A673 (cell line): Measurements from ENCODE around the gene CTNNBL1. TPM values are rescaled to one million over a fixed set of nuclear protein-coding genes. Genes with fewer than 3 reads are reported as not detected.

ENCODE experiments used
- BruUV-seq: library from RNA; stranded (reverse); fragments of 400-500 nt; replicated peaks from 2 replicates; lab custom pipeline; 2021; lab: Mats Ljungman, UMichigan
- CTCF ChIA-PET: fragments of 300-600 bp; sonication (Branson Sonifier 250); formaldehyde crosslinking; loops from one replicate; lab custom pipeline; 2022; ENCODE audit warnings: antibody characterized with exemption; lab: Charles Lee
- POLR2A ChIA-PET: fragments of 300-600 bp; sonication (Branson Sonifier 250); formaldehyde crosslinking; loops from one replicate; lab custom pipeline; 2022; ENCODE audit warnings: antibody characterized with exemption; ENCODE audit not compliant: low non-redundant PET; lab: Charles Lee
- DNase-seq: peaks from one replicate; pipeline ENCODE4 v3.0.0-alpha.2; 2015; ENCODE audit warnings: low spot score
- H3K27ac ChIP-seq: fragments of 200-600 bp; sonication (generic); 2 replicates; pipeline ENCODE4 v1.5.1; 2016; ENCODE audit warnings: mixed run types, low read depth, mild to moderate bottlenecking, mixed read lengths, antibody characterized with exemption, low read length; ENCODE audit not compliant: poor library complexity, severe bottlenecking
- H3K27me3 ChIP-seq: fragments of 200-600 bp; sonication (generic); replicated peaks from 2 replicates; pipeline ENCODE4 v1.6.1; 2017; ENCODE audit warnings: mixed run types, low read depth, mild to moderate bottlenecking, mixed read lengths, antibody characterized with exemption, low read length; ENCODE audit not compliant: insufficient read depth, poor library complexity
- H3K36me3 ChIP-seq: fragments of 200-600 bp; sonication (generic); 2 replicates; pipeline ENCODE4 v1.6.1; 2016; ENCODE audit warnings: mixed run types, mild to moderate bottlenecking, mixed read lengths, antibody characterized with exemption, low read length; ENCODE audit not compliant: insufficient read depth, poor library complexity, severe bottlenecking
- H3K4me1 ChIP-seq: fragments of 200-600 bp; sonication (generic); 2 replicates; pipeline ENCODE4 v1.6.1; 2017; ENCODE audit warnings: mixed run types, mild to moderate bottlenecking, mixed read lengths, antibody characterized with exemption, low read length; ENCODE audit not compliant: insufficient read depth, poor library complexity, severe bottlenecking
- H3K4me3 ChIP-seq: fragments of 200-600 bp; sonication (generic); 2 replicates; pipeline ENCODE4 v1.5.1; 2016; ENCODE audit warnings: low read depth, mixed run types, mild to moderate bottlenecking, mixed read lengths, low read length; ENCODE audit not compliant: poor library complexity, severe bottlenecking
- H3K9me3 ChIP-seq: fragments of 200-600 bp; sonication (generic); 2 replicates; pipeline ENCODE4 v1.6.1; 2016; ENCODE audit warnings: mixed run types, low read depth, mild to moderate bottlenecking, mixed read lengths, antibody characterized with exemption, low read length; ENCODE audit not compliant: poor library complexity, severe bottlenecking
- EZH2 ChIP-seq: fragments of 200-600 bp; sonication (generic); IDR thresholded peaks from 2 replicates; pipeline ENCODE4 v1.6.1; 2017; ENCODE audit warnings: borderline replicate concordance, low read depth, mild to moderate bottlenecking, mixed read lengths, antibody characterized with exemption, low read length; ENCODE audit not compliant: poor library complexity, severe bottlenecking
- intact Hi-C: fragments of 100-400 bp; cut with micrococcal nuclease; formaldehyde crosslinking; loops from one replicate; pipeline ENCODE4 v1.10.0; 2022; ENCODE audit not compliant: unreplicated experiment
- total RNA-seq: library from RNA; stranded (reverse); gene quantifications from 2 replicates; pipeline ENCODE4 v1.2.3, GENCODE V29; 2021
- TF ChIP-seq, protein P1 (sequence below): fragments of 300-800, 200-600 bp; sonication (generic); conservative IDR thresholded peaks from 2 replicates; pipeline ENCODE4 v1.5.1; 2017; ENCODE audit warnings: low read depth, mild to moderate bottlenecking, antibody characterized with exemption, low read length, moderate library complexity, mixed read lengths

CTNNBL1 gene
- total RNA-seq, 1 experiment from 2014 or later = 88.5 TPM

DNA sequence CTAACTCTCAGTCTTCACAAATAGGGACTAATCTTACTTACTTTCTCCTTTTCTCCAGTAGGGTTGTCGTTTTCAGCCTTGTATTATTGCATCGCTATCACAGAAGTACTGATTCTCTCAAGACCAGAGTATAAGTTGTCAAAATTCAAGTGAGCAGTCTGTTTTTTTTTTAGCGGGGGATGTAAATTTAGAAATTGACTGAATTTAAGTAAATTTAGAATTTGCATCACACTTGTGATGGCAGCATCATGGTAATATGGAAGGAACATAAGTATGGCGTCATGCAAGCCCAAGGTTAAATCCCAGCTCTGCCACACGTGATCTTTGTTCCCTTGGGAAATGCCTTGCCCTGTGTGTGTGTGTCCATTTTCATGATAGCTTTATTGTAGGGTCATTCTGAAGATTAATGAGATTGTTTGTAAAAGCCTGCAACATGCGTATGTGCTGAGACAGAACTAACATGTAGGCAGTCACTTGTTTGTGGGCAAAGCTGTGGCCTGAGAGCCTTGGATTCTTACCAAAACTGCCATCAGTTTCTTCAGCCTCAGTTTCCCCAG, 156.3 kb downstream of the CTNNBL1 start:
- no TSS peak for BruUV-seq
- H3K27ac ChIP-seq = no peak overlapping the region
- no peaks in the 10 kb centered on the region for H3K9me3 ChIP-seq
- ChIA-PET CTCF (no interaction called here), POLR2A (no interaction called here)
- no peaks in the 10 kb centered on the region for H3K27me3 ChIP-seq
- no peaks in the 10 kb centered on the region for H3K36me3 ChIP-seq
- TF ChIP-seq, protein P1, sequence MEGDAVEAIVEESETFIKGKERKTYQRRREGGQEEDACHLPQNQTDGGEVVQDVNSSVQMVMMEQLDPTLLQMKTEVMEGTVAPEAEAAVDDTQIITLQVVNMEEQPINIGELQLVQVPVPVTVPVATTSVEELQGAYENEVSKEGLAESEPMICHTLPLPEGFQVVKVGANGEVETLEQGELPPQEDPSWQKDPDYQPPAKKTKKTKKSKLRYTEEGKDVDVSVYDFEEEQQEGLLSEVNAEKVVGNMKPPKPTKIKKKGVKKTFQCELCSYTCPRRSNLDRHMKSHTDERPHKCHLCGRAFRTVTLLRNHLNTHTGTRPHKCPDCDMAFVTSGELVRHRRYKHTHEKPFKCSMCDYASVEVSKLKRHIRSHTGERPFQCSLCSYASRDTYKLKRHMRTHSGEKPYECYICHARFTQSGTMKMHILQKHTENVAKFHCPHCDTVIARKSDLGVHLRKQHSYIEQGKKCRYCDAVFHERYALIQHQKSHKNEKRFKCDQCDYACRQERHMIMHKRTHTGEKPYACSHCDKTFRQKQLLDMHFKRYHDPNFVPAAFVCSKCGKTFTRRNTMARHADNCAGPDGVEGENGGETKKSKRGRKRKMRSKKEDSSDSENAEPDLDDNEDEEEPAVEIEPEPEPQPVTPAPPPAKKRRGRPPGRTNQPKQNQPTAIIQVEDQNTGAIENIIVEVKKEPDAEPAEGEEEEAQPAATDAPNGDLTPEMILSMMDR = no peak
- TF ChIP-seq EZH2 = no peak
- intact Hi-C loops = no loop called here
- no peak overlapping the region for H3K4me3 ChIP-seq
- no peak for DNase-seq
- H3K4me1 ChIP-seq = no peaks in the 10 kb centered on the region

DNA sequence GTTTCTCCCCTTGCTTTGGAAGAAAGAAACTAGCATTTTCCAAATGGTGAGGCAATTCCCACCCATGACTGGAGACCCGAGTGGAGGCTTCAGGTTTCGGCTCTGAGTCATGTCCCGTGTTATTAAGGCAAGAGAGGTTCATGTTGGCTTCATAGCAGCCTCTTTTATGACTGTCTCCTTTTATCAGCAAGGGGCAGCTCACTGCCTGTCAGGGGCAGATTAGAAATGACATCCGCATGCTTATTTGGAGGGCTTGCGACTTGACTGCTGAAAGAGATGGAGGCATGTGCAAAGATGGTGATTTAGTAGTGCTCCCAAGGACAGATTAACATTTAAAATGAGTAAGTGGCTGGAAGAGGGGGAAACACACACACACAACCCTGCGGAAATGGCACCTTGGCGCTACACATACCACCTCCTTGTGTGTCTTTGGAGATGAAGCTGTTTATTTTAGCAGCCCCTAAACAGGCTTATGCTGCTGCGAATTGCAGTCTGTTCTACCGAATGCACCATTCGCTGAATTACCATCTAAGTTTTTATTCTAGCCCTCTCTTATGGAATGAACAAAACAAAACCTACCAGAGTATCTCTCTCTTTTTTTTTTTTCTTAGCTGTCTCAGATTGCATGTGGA, 157.0 kb downstream of the CTNNBL1 start:
- intact Hi-C loops = no loop called here
- POLR2A ChIA-PET = no interaction called here
- no peak for DNase-seq
- Histone ChIP-seq H3K4me3 (no peak overlapping the region), H3K36me3 (no peaks in the 10 kb centered on the region), H3K4me1 (no peaks in the 10 kb centered on the region), H3K9me3 (no peaks in the 10 kb centered on the region), H3K27ac (no peak overlapping the region), H3K27me3 (no peaks in the 10 kb centered on the region)
- TF ChIP-seq, protein P1 = no peak
- no peak for TF ChIP-seq EZH2
- BruUV-seq = no TSS peak
- CTCF ChIA-PET = no interaction called here

DNA sequence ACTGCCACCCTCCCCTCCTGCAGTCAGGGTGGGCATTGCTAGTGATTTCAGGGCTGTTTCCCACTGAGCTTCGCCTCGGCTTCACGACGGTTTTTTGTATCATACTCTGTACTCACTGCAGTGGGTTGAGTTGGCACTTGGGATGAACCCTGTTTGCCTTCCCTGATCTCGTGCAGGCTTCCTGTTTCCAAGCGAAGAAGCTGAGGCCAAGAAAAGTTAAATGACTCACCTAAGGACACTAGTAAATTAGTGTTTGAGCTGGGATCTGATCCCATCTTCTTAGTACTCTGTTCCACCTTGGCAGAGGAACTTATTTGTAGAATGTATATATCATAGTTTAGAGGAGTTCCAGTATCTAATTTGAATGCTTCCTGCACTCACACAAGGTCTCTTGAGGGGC, 158.8 kb downstream of the CTNNBL1 start:
- ChIA-PET POLR2A (no interaction called here), CTCF (no interaction called here)
- Histone ChIP-seq H3K9me3 (no peaks in the 10 kb centered on the region), H3K27me3 (no peaks in the 10 kb centered on the region), H3K4me3 (no peak overlapping the region), H3K4me1 (peaks cover 4% of the 10 kb centered on the region), H3K27ac (no peak overlapping the region), H3K36me3 (no peaks in the 10 kb centered on the region)
- intact Hi-C loops = no loop called here
- TF ChIP-seq, protein P1 = no peak
- no peak for TF ChIP-seq EZH2
- no peak for DNase-seq
- no TSS peak for BruUV-seq
